ENCODE data around the gene EMX1.

The EMX1 gene

DNA sequence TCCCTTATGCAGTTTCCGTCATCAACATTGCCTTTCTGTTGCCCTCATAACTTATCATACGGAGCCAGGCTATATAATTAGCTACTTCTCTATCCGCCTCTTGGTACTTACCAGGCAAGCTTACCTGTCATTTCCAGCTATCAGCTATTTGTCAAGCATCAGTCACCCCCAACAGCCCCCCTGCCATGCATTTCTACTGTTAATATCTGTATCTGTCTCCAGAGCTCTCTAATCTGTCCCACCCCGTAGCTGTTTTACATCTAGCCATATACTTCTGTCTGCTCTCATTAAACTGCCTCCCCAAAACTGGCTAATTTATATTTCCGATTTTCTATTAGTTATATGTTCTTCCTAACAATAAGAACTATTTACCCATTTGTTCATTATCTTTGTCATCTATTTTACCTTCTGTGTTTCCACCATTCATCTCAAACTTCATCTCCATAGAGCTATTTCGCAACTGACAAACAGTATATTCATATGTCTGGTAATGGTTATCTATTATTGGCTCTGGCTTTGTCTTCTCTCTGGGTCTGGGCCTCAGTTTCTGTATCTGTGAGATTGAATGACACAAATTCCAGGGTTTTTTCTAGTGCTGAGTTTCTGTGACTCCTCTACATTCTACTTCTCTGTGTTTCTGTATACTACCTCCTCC lies 9.6 kb downstream of the EMX1 start:
- DNase-seq: no peak

DNA sequence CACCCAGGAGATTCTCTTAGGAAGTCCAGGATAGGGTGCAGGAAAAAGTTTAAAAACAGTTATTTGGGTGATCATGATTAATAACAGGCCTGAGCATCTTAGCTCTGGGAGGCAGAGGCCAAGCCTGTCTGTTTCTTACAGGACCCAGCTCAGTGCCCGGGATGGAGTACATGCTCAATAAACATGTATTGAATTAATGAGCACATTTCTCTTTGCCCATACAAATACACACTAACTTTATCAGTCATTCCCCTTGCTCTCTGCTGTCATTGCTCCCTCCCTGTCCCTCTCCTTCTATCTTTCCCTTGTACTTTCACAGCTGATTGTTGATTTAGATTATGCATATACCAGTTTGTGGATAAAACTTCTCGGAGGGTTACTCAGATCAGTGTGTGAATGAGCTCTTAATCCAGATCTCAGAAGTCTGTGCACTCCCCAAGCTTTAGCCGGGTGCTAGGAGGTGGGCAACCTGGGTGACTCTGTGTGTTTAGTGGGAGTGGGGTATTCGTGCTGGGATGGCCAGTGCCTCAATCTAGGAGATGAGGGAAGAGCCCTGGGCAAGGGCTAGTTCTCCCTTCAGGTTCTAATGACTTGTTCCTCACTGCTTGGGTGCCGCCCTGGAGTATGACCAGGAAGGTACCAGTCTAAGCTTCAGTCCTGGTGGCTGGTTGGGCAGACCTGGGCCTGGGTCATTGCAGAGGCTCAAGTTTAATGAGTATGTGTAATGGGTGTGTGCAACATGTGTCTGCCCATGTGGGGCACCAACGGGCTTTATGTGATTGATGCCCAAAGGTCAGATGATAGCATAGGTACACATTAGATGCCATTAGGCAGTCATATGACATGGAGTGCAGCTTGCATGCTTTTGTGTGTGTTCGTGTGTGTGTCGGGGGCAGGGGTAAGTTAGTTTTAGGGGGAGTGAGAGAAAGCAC lies 10.6 kb downstream of the EMX1 start:
- DNase-seq: no peak

DNA sequence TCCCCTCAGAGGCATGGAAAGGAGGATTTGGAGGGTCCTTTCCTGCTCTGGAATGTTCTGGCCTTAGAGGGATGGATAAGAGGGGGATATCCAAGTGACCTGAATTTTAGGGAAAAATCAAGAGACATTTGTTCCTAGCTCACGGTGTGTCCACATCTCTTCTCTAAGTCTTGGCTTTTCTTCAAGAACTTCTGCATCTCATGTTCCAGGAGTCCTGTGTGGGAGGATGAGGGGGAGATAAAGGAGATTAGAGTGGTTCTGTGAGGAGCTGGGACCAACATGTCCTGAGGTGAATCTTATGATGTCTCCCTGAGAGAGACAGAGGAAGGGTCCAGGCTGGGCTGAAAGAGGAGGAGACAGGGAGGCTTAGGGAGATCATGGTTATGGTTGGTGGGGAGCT lies 11.7 kb downstream of the EMX1 start:
- DNase-seq: no peak

DNA sequence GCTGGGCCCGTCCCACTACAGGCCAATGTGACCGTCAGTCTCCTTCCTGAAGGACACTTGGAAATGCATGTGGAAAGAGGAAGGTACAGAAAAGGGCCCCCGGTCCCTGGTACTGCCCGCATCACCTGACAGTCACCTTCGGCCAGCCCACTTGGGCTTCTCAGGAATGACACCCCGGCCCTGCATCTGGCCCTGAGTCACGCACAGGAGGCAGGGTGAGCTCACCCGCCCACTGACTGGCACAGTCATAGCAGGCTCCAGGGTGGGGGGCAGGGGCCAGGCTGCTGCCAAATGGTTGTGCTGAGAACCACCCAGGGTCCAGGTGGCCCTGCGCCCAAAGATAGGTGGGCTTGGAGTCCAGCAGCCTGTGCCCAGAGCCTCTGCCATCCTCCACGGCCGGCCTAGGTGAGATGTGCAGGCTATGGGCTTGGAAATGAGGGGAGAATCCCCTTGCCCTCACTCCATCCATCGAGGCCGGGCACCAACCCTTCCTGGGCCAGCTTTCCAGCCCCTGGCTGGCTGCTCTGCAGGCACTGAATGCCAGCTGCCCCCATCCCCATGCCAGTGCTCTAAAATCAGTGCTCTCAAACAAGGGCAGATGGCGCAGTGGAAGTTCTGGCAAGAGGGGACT lies 14.1 kb downstream of the EMX1 start:
- DNase-seq: no peak

DNA sequence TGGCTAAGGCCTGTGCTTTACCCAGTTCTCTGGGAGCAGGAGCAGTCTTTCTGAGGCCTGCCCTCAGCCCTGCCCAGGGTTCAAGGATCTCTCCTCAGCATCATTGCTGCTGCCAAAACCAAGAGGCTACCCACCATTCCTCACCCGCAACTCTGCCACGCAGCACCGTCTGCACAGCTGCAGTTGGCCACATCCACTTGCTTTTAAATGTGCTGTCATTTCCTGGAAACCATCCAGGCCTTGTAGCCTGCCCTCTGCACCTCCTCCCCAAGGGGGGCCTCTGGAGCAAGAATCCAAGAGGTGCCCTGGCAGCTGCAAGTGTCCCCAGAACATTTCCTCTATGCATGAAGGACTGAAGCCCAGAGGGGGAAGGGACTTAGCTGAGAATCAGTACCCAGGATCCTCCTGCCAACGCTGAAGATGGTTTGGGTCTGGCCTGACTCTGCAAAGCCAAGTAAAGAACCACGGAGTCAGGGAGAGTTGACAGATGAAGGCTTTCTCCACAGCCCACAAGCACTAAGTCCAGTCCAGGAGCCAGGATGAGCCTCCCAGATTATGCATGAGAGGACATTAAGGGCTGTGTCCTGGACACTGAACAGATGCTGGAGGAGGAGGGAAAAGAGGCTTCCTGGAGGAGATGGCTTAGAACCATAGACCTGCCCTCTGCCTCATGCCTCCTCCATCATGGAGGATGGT lies 14.9 kb downstream of the EMX1 start:
- no peak for DNase-seq

DNA sequence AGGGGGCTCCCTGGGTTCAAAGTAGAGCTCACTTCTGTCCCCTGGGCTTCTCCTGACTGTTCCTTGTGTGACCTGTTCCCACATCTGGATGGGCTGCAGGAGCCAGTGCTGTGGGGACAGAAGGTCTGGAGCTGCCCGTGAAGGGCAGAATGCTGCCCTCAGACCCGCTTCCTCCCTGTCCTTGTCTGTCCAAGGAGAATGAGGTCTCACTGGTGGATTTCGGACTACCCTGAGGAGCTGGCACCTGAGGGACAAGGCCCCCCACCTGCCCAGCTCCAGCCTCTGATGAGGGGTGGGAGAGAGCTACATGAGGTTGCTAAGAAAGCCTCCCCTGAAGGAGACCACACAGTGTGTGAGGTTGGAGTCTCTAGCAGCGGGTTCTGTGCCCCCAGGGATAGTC lies 15.5 kb downstream of the EMX1 start:
- DNase-seq: no peak

DNA sequence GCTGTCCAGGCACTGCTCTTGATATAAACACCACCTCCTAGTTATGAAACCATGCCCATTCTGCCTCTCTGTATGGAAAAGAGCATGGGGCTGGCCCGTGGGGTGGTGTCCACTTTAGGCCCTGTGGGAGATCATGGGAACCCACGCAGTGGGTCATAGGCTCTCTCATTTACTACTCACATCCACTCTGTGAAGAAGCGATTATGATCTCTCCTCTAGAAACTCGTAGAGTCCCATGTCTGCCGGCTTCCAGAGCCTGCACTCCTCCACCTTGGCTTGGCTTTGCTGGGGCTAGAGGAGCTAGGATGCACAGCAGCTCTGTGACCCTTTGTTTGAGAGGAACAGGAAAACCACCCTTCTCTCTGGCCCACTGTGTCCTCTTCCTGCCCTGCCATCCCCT lies 15.9 kb downstream of the EMX1 start:
- DNase-seq: no peak

DNA sequence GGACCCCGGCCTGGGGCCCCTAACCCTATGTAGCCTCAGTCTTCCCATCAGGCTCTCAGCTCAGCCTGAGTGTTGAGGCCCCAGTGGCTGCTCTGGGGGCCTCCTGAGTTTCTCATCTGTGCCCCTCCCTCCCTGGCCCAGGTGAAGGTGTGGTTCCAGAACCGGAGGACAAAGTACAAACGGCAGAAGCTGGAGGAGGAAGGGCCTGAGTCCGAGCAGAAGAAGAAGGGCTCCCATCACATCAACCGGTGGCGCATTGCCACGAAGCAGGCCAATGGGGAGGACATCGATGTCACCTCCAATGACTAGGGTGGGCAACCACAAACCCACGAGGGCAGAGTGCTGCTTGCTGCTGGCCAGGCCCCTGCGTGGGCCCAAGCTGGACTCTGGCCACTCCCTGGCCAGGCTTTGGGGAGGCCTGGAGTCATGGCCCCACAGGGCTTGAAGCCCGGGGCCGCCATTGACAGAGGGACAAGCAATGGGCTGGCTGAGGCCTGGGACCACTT lies 16.4 kb downstream of the EMX1 start:
- DNase-seq: no peak

DNA sequence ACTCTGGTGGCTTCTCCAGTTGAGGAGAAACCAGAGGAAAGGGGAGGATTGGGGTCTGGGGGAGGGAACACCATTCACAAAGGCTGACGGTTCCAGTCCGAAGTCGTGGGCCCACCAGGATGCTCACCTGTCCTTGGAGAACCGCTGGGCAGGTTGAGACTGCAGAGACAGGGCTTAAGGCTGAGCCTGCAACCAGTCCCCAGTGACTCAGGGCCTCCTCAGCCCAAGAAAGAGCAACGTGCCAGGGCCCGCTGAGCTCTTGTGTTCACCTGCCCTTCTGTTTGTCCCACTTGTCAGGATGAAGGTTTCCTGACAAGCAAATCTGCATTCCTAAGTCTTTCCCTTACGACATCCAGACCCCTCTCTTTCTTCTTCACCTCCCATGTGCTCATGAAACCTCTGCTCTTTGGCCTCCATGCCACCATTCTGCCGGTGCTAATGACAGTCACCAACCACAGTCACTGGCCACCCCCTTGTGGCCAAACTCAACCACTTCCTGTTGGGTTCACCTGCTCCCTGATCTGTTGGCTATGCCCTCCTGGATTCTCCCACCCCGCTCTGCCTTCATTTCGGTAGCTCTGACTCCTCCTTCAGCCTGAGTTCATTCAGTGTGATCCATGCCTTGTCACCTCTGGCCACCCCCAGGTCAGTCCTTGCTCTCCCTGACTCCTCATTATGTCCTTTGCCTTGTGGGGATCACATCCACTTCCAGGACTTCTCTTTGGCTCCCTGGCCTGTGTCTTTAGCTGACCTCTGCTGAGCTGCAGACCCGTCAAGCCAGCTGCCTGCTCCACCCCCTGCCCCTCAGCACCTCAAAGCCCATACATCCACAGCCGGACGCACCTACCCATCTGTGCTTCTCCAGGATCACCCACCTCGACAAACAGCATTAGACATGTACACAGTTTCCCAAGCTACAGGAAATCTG lies 17.6 kb downstream of the EMX1 start:
- DNase-seq: no peak

DNA sequence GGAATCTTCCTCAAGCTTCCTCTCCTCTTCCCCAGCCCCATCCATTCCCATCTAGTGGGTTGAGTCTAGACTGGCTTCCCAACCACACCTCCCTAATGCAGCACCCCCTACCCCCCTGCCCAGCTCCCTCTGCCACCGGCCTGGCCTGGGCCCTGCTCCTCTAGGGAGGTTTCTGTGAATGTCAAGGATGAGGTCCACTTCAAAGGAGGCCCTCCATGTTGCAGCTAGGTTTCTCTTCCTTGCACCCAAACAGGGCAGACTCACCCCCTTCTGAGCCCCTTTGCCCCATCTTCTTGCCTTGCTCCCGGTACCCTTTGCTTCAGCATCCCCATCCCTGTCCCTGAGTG lies 18.3 kb downstream of the EMX1 start:
- DNase-seq: no peak

DNA sequence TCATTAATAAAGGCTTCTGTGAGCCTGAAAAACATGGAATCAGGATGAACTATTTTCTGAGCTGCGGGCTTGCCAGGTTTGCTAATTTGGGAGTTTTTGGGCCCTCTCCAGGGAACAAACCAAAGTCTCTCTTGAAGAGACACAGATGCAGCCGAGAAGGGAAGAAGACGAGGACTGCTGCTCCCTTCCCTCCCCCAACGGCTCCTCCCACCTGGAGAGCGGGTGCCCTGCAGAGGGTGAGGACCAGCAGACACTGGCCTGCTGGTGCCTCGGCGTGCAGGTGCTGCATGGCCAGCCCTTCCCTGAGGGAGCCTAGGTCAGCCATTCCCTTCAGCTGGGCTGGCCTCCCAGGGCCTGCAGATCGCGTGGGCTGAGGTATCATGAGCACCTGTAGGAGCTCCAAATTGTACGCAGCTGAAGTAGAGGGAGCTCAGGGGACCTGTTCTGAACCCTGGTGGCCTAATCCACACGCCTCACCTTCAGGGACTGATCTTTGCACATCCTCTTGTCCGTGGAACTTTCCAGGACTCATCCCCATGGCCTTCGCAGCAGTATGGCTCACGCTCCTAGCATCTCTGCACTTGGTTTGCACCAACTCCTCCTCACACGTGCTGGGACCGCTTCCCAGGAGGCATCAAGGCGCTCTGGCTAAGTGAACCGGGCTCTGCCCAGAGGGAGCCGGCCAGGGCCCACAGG lies 19.5 kb downstream of the EMX1 start:
- DNase-seq: no peak

DNA sequence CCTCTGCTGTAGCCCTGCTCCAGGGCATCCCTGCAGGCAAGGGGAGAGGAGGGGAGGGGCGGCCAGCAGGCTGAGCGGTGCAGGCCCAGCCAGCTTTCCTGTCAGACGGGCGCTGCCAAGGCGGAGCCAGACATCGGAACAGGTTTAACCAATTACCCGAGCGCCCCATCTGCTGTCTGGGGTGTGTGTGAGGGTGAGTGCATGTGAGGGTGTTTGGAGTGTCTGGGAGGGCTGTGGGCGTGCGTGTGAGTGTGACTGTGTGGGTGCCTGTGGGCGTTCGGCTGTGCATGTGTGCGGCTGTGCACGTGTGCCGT lies 20.0 kb downstream of the EMX1 start:
- DNase-seq: no peak

DNA sequence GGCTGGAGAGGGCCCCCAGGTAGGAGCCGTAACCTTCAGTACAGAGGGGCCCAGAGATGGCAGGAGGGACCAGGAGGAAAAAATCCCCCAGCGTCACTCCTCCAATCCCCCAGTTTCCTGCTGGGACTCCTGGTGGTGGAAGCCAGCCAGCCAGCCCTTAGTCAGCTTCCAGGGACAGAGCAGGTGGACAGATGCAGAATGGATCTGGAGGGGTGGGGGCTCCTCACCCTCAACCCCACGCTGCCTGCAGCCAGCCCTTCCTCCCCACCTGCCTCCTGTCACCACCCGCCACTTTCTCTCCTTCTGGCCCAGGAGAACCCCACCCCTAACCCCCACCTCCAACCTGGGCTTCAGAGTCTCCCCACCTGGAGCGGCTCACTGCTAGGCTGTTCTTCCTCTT lies 21.1 kb downstream of the EMX1 start:
- DNase-seq: no peak

DNA sequence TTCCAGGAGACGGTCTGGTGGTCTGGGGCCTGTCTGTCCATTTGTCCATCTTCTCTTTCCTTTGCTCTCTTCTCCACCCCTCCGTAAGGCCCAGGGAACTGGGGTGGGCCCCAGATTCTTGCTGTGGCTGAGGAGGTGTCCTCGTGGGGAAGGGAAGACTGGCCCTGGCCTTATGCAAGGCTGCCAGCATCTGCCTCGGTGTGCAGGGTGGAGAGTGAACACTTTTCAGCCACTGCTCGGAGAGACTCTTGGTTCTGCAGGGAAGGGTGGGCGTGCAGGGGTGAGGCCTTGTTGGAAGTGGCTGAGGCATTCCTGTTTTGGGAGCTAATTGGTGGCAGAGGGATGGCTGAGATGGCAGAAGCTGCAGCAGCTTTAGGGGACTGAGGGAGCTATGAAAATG lies 23.0 kb downstream of the EMX1 start:
- no peak for DNase-seq

DNA sequence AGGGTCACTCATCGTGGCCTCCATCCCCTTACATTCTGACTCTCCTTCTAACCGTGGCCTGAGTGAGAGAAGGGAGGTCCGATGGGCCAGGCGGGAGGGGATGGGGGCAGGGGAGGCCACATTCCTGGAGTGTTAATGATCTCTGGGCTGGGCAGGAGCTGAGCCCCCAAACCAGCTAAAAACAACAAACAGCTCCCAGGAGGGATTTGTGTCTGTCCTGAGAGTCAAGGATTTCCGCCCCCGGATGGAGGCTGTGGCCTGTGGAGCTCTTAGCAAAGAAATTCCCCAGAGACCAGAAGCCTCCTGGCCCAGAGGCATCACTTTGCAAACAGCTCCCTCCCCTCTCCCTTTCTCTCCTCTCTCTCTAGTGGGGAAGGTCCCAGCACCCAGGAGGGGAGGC lies 23.5 kb downstream of the EMX1 start:
- DNase-seq: no peak

DNA sequence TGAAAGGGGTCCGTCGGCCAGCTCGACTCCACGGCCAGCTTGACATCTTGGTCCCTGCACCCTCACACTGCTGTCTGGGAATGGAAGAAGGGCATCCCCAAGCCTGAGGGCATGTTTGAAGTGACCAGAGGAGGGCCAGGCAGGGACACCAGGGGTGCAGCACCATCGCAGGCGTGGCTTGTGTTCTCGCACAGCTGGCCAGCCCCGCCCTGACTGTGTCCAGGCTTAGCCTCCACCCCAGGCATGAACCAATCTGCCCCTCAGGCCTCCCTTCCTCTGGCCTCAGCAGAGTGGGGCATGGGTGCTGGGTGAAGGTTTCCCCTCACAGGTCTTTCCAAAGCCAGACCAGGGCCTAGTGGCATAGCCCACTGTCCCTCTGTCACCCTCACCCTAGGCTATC lies 25.0 kb downstream of the EMX1 start:
- DNase-seq: no peak

DNA sequence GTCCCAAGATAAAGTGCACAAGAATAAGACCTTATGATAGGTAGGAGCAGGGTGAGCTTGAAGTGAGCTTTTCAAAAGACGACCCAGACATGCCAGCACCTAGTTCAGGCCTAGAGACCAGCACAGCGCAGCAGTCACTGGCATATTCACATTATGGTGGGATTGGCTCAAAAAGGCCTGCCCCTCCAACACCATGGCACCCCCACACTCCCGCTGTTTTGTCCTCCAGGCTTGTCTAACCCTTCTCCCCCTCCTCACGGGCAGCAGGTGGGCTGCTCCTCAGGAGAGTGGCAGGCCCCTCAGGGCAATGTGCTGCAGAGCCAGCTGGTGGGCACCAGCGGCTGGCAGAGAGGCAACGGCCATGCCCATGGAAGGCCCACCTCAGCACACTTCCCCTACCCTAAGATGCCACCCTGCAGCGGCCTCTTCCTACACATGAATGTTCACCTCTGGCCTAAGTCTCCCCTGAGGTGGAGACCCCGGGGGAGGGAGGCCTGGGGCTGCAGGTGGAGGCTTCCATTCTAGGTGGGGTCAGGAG lies 25.6 kb downstream of the EMX1 start:
- DNase-seq: no peak

DNA sequence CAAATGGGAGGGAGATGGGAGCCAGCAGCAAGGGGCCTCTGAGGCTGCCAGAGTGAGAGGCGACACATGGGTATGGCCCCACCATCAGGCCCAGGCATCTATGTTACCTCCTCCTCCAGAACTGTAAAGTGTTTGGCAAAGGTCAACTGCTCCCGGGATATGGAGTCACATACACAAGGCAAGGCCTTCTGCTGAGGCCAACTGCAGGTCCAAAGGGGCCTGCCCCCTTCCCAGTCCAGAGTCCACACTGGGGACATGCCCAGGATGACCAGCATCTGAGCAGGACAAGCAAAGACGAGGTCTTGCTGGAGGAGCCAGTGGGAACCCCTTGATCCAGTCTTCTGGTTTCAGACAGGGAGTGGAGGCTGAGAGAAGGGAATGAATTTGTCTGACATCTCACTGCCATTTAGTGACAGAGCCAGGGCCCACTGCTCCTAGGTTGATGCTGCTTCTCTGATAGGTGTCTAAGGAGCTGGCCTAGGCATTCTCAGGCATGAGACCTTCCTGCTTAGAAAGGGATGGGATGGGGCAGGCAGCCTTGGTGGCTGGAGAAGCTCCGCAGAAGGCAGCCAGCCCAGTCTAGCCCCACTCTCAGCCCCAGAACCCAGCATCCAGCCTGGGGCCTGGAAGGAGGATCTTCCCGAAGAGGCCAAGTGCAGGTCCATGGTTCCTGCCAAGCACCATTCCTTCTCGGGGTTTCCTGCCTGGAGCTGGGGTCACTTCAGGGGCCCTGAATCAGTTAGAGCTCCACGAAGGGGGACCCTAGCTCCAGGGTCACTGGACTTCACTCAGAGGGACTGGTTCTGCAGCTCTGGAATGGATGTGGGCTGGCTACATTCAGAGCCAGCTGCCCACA lies 26.4 kb downstream of the EMX1 start:
- DNase-seq: no peak

DNA sequence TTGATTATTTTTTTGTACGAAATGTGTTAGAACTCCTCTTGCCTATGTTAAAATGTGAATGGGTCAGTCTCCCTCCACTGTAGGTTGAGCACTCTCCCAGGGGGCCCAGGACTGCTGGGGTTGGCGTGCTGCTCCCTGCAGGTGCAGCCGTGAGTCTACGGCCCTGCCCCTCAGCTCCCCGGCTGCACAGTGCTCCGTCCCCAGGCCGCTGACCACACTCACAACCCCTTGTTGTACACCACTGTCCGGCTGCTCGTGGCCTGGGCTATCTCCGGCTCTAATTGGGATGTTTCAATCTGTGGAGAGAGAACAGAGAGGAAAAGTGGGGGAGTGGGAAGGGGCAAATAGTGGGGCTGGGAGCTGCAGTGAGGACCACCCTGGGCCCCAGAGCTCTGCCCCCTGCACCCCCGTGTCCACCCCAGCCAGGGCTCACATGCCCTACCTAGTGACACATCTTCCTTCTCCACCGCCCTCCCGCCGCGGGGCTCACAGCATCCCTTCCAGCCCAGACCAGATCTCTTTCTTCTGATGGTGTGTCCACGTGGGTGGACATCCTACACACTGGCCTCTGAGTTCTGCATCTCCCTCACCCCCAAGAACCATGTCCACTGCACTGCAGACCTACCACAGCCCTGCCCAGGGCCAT lies 27.6 kb downstream of the EMX1 start:
- DNase-seq: no peak

DNA sequence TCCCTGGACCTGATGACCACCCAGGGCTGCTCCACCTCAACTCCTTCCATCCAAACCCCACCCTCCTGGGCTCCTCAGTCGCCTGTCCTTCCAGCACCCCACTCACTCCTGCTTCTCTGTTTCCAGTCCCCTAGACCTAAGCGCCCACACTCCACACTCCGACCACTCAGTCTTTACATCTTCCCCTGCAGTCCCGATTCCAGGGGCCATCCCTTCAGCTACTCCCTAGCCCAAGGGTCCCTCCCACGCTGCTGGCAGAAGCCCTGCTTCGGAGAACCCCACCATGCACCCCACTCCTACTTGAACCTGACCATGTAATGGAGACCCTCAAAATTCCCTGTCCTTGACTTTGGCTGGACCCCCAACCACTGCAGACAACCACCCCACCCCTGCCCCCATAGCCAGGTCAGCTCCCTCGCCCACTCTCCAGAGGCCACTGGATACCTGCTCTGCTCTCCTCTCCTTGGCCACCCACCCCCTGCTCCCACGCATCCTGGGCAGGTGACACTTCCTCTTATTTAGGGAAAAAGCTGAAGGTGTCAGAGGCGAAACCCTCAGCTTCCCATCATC lies 28.2 kb downstream of the EMX1 start:
- DNase-seq: no peak
